ENCODE data around the gene METTL2A. TPM values are rescaled to one million over a fixed set of nuclear protein-coding genes. Genes with fewer than 3 reads are reported as not detected.
"Not testable (repeated sequence)": the region's sequence is repeated elsewhere in the genome, so short reads cannot be mapped to it uniquely, and the experiment has no call there.

METTL2A gene, protein sequence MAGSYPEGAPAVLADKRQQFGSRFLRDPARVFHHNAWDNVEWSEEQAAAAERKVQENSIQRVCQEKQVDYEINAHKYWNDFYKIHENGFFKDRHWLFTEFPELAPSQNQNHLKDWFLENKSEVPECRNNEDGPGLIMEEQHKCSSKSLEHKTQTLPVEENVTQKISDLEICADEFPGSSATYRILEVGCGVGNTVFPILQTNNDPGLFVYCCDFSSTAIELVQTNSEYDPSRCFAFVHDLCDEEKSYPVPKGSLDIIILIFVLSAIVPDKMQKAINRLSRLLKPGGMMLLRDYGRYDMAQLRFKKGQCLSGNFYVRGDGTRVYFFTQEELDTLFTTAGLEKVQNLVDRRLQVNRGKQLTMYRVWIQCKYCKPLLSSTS
- 13.2 and 22.4 TPM in 2 replicates for total RNA-seq (2014; rRNA removed; shearing (Covaris generic))
- 19.2 and 20.4 TPM in 2 replicates for polyA plus RNA-seq (2016; fragmentation: Nextera tagmentation; extraction: Ambion mirVana)

DNA sequence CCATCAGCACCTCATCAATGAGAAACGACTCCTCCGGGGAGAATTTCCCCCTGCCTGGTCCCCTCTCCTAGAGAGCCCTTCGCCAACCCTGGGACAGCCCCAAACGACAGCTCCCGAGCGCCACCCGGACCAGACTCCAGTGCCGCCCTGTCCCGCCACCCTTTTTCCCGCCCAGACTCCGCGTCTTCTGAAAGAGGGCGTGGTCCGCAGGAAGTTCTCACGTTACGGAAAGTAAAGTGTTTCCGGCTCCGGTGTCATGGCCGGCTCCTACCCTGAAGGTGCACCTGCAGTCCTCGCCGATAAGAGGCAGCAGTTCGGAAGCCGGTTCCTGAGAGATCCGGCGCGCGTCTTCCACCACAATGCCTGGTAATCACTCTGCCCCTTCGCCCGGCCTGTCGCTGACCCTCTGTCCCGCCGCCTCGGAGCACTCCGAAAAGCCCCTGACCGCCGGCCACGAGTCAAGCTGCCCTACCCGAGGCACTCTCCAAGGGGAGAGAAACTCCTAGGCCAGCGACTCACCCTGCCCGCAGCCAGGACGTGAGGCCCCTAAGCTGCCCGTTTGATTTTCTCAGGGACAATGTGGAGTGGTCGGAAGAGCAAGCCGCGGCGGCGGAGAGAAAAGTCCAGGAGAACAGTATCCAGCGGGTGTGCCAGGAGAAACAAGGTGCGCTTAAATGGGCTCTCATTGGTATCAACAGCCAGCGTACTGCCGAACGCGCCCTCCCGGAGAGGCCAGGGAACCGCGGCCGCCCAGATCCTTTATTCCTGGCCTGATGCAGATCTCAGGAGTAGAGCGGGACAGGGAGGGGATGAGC is at the start of gene METTL2A:
Gene METTL2A (plus strand): TSS at position 251 of the 815 bp plus-strand sequence. CDS start 6 bp downstream, at position 257.
- H4K20me1 ChIP-seq (ENCODE audit: insufficient read depth); in situ Hi-C loops (cut with MboI); H3K9me3 ChIP-seq (ENCODE audit: low read depth); H3K9me2 ChIP-seq (ENCODE audit: insufficient read depth); H3K4me1 ChIP-seq (ENCODE audit: insufficient read depth); H3K36me3 ChIP-seq (ENCODE audit: low read depth); H3K27me3 ChIP-seq (replicated peaks; ENCODE audit: insufficient read depth); H3F3A ChIP-seq (ENCODE audit: insufficient read depth): not testable (repeated sequence)
- Histone ChIP-seq H3K9ac (peak within 1 kb of the TSS; percentile 82), H3K4me2 (ENCODE audit: unreplicated experiment) (peak within 1 kb of the TSS; percentile 95), H3K27ac (peak within 1 kb of the TSS; percentile 41), H2AFZ (peak within 1 kb of the TSS; percentile 95), H3K79me2 (ENCODE audit: insufficient read depth) (peaks cover 37% of the 10 kb centered on the region), H3K4me3 (peak within 1 kb of the TSS; percentile 79)
- peak; percentile 93 for DNase-seq
- WGBS, 2 experiments (ENCODE audit: low coverage in 1 of 2, low lambda C conversion rate in 2 of 2, missing lambda C conversion rate in 2 of 2): 0 to 2% methylated on average over 58 of the region's 58 CpGs

DNA sequence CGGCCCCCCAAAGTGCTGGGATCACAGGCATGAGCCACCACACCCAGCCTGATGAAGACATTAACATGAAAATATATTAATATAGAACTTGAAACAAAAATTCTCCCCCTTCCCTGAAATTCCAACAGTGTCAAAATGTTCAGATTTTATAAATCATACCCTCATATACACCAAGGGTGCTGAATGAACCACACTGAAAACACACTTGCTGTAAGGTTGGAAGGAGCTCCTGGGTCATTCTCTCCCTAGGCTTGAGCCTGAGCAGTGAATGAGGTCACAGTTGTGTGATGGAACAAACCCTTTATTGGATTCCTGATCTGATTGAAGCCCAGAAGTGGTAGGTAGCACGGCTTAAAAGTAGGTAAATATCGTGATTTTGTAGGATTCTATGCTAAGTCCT is 43.4 kb upstream of the METTL2A start, which contains the start of gene EFCAB3:
Gene EFCAB3 (plus strand): TSS at position 301 of the 400 bp plus-strand sequence. CDS start 2,427 bp downstream, outside the sequence.
- Histone ChIP-seq H3F3A (ENCODE audit: insufficient read depth) (no peaks in the 10 kb centered on the region), H2AFZ (no peak within 1 kb of the TSS), H3K27ac (no peak within 1 kb of the TSS), H3K27me3 (replicated peaks; ENCODE audit: insufficient read depth) (peaks cover 35% of the 10 kb centered on the region), H3K9me3 (ENCODE audit: low read depth) (no peaks in the 10 kb centered on the region), H3K4me3 (no peak within 1 kb of the TSS), H3K9ac (no peak within 1 kb of the TSS), H3K4me1 (ENCODE audit: insufficient read depth) (no peaks in the 10 kb centered on the region), H4K20me1 (ENCODE audit: insufficient read depth) (no peaks in the 10 kb centered on the region), H3K4me2 (ENCODE audit: unreplicated experiment) (no peak within 1 kb of the TSS), H3K36me3 (ENCODE audit: low read depth) (no peaks in the 10 kb centered on the region), H3K79me2 (ENCODE audit: insufficient read depth) (no peaks in the 10 kb centered on the region), H3K9me2 (ENCODE audit: insufficient read depth) (no peaks in the 10 kb centered on the region)
- no peak for DNase-seq
- in situ Hi-C loops (cut with MboI): no loop called here
- TF ChIP-seq EZH2phosphoT487 (IDR thresholded peaks at IDR 0.05; ENCODE audit: insufficient read depth, low read depth): no peak
- TF ChIP-seq EZH2 (IDR thresholded peaks at IDR 0.05; ENCODE audit: insufficient read depth, poor library complexity, severe bottlenecking): no peak
- WGBS, 2 experiments (ENCODE audit: low coverage in 1 of 2, low lambda C conversion rate in 2 of 2, missing lambda C conversion rate in 2 of 2): 32 to 37% methylated on average over 3 of the region's 3 CpGs

DNA sequence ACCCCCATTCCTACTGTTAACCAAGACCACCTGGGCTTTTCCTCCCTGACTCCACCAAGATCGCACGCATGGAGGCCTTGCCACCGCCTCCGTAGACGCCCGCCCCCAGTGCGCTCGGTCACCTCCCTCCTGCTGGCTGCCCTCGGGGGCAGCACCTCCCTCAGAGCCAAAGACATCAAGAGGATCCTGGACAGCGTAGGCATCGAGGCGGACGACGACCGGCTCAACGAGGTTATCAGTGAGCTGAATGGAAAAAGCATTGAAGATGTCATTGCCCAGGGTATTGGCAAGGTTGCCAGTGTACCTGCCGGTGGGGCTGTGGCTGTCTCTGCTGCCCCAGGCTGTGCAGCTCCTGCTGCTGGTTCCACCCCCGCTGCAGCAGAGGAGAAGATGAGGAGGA is 42.1 kb upstream of the METTL2A start:
- no peak overlapping the region for H3K9ac ChIP-seq
- DNase-seq: no peak
- no peak overlapping the region for H3K4me3 ChIP-seq
- no peaks in the 10 kb centered on the region for H3K4me1 ChIP-seq (ENCODE audit: insufficient read depth)
- no peaks in the 10 kb centered on the region for H3F3A ChIP-seq (ENCODE audit: insufficient read depth)
- no peaks in the 10 kb centered on the region for H3K79me2 ChIP-seq (ENCODE audit: insufficient read depth)
- no peaks in the 10 kb centered on the region for H4K20me1 ChIP-seq (ENCODE audit: insufficient read depth)
- TF ChIP-seq EZH2phosphoT487 (IDR thresholded peaks at IDR 0.05; ENCODE audit: insufficient read depth, low read depth): no peak
- TF ChIP-seq EZH2 (IDR thresholded peaks at IDR 0.05; ENCODE audit: insufficient read depth, poor library complexity, severe bottlenecking): no peak
- no peak overlapping the region for H2AFZ ChIP-seq
- WGBS, 2 experiments (ENCODE audit: low coverage in 1 of 2, low lambda C conversion rate in 2 of 2, missing lambda C conversion rate in 2 of 2): 75 to 77% methylated on average over 18 of the region's 18 CpGs
- in situ Hi-C loops (cut with MboI): no loop called here
- H3K36me3 ChIP-seq (ENCODE audit: low read depth): no peaks in the 10 kb centered on the region
- H3K9me3 ChIP-seq (ENCODE audit: low read depth): no peaks in the 10 kb centered on the region
- H3K9me2 ChIP-seq (ENCODE audit: insufficient read depth): no peaks in the 10 kb centered on the region
- H3K27me3 ChIP-seq (replicated peaks; ENCODE audit: insufficient read depth): peaks cover 29% of the 10 kb centered on the region
- H3K27ac ChIP-seq: no peak overlapping the region
- H3K4me2 ChIP-seq (ENCODE audit: unreplicated experiment): no peak overlapping the region

DNA sequence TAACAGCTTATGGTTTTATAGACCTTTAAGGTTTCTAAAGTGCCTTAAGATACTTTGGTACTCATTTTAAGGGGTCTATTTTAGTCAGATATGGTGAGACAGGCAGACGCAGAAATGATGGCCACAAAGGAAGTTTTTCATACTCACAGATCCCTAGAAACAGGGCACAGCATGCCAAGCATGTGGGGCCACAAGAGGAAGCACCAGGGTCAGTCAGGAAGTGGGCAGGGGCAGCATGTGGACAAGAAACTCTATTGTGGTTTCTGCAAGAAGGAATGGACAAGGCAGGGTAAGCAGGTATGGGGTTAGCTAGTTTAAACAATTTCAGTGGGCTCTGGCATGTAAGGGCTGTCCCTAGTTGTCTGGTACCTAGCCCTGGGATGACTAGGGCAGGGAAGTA is 34.8 kb upstream of the METTL2A start:
- Histone ChIP-seq H3K79me2 (ENCODE audit: insufficient read depth) (no peaks in the 10 kb centered on the region), H3K27ac (no peak overlapping the region), H3K9me3 (ENCODE audit: low read depth) (no peaks in the 10 kb centered on the region), H3K27me3 (replicated peaks; ENCODE audit: insufficient read depth) (peaks cover 8% of the 10 kb centered on the region; the same call in 1 of the 2 replicates), H3K4me1 (ENCODE audit: insufficient read depth) (no peaks in the 10 kb centered on the region), H3K9me2 (ENCODE audit: insufficient read depth) (no peaks in the 10 kb centered on the region), H2AFZ (no peak overlapping the region), H3K4me3 (no peak overlapping the region), H3K36me3 (ENCODE audit: low read depth) (no peaks in the 10 kb centered on the region), H4K20me1 (ENCODE audit: insufficient read depth) (no peaks in the 10 kb centered on the region), H3F3A (ENCODE audit: insufficient read depth) (no peaks in the 10 kb centered on the region), H3K4me2 (ENCODE audit: unreplicated experiment) (no peak overlapping the region), H3K9ac (no peak overlapping the region)
- TF ChIP-seq EZH2phosphoT487 (IDR thresholded peaks at IDR 0.05; ENCODE audit: insufficient read depth, low read depth) (no peak), EZH2 (IDR thresholded peaks at IDR 0.05; ENCODE audit: insufficient read depth, poor library complexity, severe bottlenecking) (no peak)
- in situ Hi-C loops (cut with MboI): no loop called here
- 30 to 35% methylated on average over 1 of the region's 1 CpG for WGBS, 2 experiments (ENCODE audit: low coverage in 1 of 2, low lambda C conversion rate in 2 of 2, missing lambda C conversion rate in 2 of 2)
- no peak for DNase-seq

All from GM23248 (cell line).